HL-60 (cell line): Measurements from ENCODE around the gene IRX5.

Source experiments
- DNase-seq, 2 experiments: peaks; one replicate each; pipeline ENCODE4 v3.0.0-alpha.2; 2010 to 2020; ENCODE audit warnings: low read depth in 1 of 2, low spot score in 1 of 2
- H3K27ac ChIP-seq: fragments of 250-450 bp; sonication (Bioruptor Pico); replicated peaks from 2 replicates; pipeline ENCODE4 v1.5.1; 2020; ENCODE audit warnings: mild to moderate bottlenecking, moderate library complexity
- H3K27me3 ChIP-seq: fragments of 250-450 bp; sonication (Bioruptor Pico); 2 replicates; pipeline ENCODE4 v1.5.1; 2021; ENCODE audit warnings: mild to moderate bottlenecking, moderate library complexity; ENCODE audit not compliant: insufficient read depth, poor library complexity, severe bottlenecking
- H3K4me3 ChIP-seq: replicated peaks from 2 replicates; pipeline ENCODE4 v1.5.1; 2011; ENCODE audit warnings: mild to moderate bottlenecking, control low read depth, low read length; ENCODE audit not compliant: insufficient read depth
- GABPA ChIP-seq: IDR thresholded peaks from 2 replicates; pipeline ENCODE4 v1.6.1; 2012; ENCODE audit warnings: low read depth
- POLR2AphosphoS5 ChIP-seq: IDR thresholded peaks from 2 replicates; pipeline ENCODE4 v1.6.1; 2012; ENCODE audit warnings: low read depth
- SPI1 ChIP-seq: IDR thresholded peaks from 2 replicates; pipeline ENCODE4 v1.6.1; 2012; ENCODE audit warnings: low read depth, mild to moderate bottlenecking, borderline replicate concordance
- TF ChIP-seq, protein P1 (sequence below): IDR thresholded peaks from one replicate; pipeline ENCODE4 v1.5.1; 2011; ENCODE audit warnings: low read length, control low read depth, inconsistent platforms; ENCODE audit not compliant: insufficient read depth
- TF ChIP-seq, protein P2 (sequence below): IDR thresholded peaks from 2 replicates; pipeline ENCODE4 v1.6.1; 2012; ENCODE audit warnings: low read depth; ENCODE audit not compliant: insufficient replicate concordance

The IRX5 gene

GRCh38 chr16:54944002-54944401 is 13.3 kb downstream of the IRX5 start:
- H3K4me3 ChIP-seq = no peak overlapping the region
- TF ChIP-seq SPI1 = no peak
- TF ChIP-seq GABPA = no peak
- TF ChIP-seq POLR2AphosphoS5 = no peak
- TF ChIP-seq, protein P1, sequence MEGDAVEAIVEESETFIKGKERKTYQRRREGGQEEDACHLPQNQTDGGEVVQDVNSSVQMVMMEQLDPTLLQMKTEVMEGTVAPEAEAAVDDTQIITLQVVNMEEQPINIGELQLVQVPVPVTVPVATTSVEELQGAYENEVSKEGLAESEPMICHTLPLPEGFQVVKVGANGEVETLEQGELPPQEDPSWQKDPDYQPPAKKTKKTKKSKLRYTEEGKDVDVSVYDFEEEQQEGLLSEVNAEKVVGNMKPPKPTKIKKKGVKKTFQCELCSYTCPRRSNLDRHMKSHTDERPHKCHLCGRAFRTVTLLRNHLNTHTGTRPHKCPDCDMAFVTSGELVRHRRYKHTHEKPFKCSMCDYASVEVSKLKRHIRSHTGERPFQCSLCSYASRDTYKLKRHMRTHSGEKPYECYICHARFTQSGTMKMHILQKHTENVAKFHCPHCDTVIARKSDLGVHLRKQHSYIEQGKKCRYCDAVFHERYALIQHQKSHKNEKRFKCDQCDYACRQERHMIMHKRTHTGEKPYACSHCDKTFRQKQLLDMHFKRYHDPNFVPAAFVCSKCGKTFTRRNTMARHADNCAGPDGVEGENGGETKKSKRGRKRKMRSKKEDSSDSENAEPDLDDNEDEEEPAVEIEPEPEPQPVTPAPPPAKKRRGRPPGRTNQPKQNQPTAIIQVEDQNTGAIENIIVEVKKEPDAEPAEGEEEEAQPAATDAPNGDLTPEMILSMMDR = no peak
- TF ChIP-seq, protein P2, sequence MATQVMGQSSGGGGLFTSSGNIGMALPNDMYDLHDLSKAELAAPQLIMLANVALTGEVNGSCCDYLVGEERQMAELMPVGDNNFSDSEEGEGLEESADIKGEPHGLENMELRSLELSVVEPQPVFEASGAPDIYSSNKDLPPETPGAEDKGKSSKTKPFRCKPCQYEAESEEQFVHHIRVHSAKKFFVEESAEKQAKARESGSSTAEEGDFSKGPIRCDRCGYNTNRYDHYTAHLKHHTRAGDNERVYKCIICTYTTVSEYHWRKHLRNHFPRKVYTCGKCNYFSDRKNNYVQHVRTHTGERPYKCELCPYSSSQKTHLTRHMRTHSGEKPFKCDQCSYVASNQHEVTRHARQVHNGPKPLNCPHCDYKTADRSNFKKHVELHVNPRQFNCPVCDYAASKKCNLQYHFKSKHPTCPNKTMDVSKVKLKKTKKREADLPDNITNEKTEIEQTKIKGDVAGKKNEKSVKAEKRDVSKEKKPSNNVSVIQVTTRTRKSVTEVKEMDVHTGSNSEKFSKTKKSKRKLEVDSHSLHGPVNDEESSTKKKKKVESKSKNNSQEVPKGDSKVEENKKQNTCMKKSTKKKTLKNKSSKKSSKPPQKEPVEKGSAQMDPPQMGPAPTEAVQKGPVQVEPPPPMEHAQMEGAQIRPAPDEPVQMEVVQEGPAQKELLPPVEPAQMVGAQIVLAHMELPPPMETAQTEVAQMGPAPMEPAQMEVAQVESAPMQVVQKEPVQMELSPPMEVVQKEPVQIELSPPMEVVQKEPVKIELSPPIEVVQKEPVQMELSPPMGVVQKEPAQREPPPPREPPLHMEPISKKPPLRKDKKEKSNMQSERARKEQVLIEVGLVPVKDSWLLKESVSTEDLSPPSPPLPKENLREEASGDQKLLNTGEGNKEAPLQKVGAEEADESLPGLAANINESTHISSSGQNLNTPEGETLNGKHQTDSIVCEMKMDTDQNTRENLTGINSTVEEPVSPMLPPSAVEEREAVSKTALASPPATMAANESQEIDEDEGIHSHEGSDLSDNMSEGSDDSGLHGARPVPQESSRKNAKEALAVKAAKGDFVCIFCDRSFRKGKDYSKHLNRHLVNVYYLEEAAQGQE = no peak
- DNase-seq = no peak
- peaks cover 2% of the 10 kb centered on the region for H3K27me3 ChIP-seq
- no peak overlapping the region for H3K27ac ChIP-seq

DNA sequence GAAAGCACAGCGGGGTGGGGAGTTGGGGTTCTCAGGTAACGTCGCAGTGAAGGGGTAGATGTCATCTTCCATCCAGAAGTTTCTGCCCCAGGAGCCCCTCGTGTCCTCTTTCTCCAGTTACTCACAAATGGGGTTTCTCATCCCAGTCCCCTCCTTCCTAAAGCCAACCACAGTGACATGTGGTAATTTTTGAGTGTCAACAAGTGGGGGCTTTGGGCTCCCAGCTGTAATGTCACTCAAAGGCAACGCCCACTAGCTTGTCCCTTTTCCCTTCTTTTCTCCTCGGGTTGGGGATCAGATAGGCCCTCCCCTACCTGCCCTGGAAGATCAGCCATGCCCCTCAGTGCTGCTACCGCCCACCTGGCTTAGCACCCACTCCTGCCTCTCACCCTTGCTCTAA is 14.4 kb downstream of the IRX5 start:
- Histone ChIP-seq H3K4me3 (no peak overlapping the region), H3K27ac (no peak overlapping the region), H3K27me3 (no peaks in the 10 kb centered on the region)
- DNase-seq = no peak
- TF ChIP-seq SPI1 = no peak
- TF ChIP-seq POLR2AphosphoS5 = no peak
- no peak for TF ChIP-seq GABPA
- TF ChIP-seq, protein P2 = no peak
- TF ChIP-seq, protein P1 = no peak

- H3K27me3 ChIP-seq = no peaks in the 10 kb centered on the region
- DNase-seq = no peak
- TF ChIP-seq POLR2AphosphoS5 = no peak
- no peak for TF ChIP-seq SPI1
- TF ChIP-seq, protein P1 = no peak
- no peak for TF ChIP-seq GABPA
- no peak overlapping the region for H3K27ac ChIP-seq
- H3K4me3 ChIP-seq = no peak overlapping the region
These were observed 16.2 kb downstream of the IRX5 start for GRCh38 chr16:54946909-54947308.

DNA sequence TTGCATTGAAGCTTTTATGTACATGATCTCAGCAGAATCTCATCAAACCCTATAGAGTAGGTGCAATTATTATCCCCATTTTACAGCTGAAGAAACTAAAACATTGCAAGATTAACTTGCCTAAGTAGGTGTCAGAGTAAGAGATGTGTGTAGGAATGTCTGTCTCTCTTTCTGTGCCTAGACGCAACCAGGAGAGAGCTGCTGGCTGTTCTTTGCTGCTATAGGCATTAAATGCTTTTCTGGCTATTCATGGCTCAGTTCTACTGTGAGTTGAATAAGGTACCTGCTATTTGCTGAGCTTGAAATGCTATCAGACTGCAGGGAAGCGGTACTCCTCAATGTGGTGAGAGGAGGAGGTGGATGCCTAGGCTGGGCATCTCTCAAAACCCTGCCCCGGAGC is 17.0 kb downstream of the IRX5 start:
- no peak overlapping the region for H3K4me3 ChIP-seq
- TF ChIP-seq, protein P1 = no peak
- TF ChIP-seq GABPA (no peak), POLR2AphosphoS5 (no peak), SPI1 (no peak)
- TF ChIP-seq, protein P2 = no peak
- no peaks in the 10 kb centered on the region for H3K27me3 ChIP-seq
- no peak for DNase-seq
- no peak overlapping the region for H3K27ac ChIP-seq
